Measurements from ENCODE around the gene YDJC.
"Not testable (repeated sequence)": the region's sequence is repeated elsewhere in the genome, so short reads cannot be mapped to it uniquely, and the experiment has no call there.

The YDJC gene
- total RNA-seq, result 18.7 to 23.0 reads per million in 2 donors

- peak; percentile 86 to 97 (median 94) for DNase-seq
Measured at GRCh38 chr22:21629255-21630149, at the start of gene YDJC. Gene YDJC (minus strand): TSS chr22:21630022. CDS start chr22:21630014, 8 bp downstream.

- no peak for DNase-seq
Measured at GRCh38 chr22:21679383-21679782, 49.6 kb upstream of the YDJC start.

- not testable (repeated sequence) for DNase-seq
Measured at GRCh38 chr22:21678842-21679241, 49.0 kb upstream of the YDJC start.

- no peak for DNase-seq
Measured at GRCh38 chr22:21677606-21678443, 48.0 kb upstream of the YDJC start.

GRCh38 chr22:21674638-21675245 is 44.9 kb upstream of the YDJC start:
- no peak for DNase-seq

- DNase-seq, result no peak
Measured at GRCh38 chr22:21673534-21674321, 43.9 kb upstream of the YDJC start.

GRCh38 chr22:21672107-21672629 is 42.3 kb upstream of the YDJC start:
- DNase-seq, result no peak

GRCh38 chr22:21669026-21669425 is 39.2 kb upstream of the YDJC start:
- DNase-seq, result no peak

- DNase-seq, result no peak
Measured at GRCh38 chr22:21666786-21667185, 37.0 kb upstream of the YDJC start.

- DNase-seq, result no peak
Measured at GRCh38 chr22:21665047-21665851, 35.4 kb upstream of the YDJC start.

- no peak for DNase-seq
Measured at GRCh38 chr22:21663738-21664137, 33.9 kb upstream of the YDJC start.

GRCh38 chr22:21661991-21662390 is 32.2 kb upstream of the YDJC start:
- no peak for DNase-seq

- no peak for DNase-seq
Measured at GRCh38 chr22:21660904-21661303, 31.1 kb upstream of the YDJC start.

GRCh38 chr22:21659864-21660525 is 30.2 kb upstream of the YDJC start:
- no peak for DNase-seq

GRCh38 chr22:21657360-21658032 is 27.7 kb upstream of the YDJC start:
- peak; percentile 67 to 83 (median 73) for DNase-seq

GRCh38 chr22:21657020-21657359 is 27.2 kb upstream of the YDJC start:
- no peak for DNase-seq

GRCh38 chr22:21652547-21653545 is 23.0 kb upstream of the YDJC start:
- DNase-seq, result no peak

- DNase-seq, result peak; percentile 61 to 91 (median 75)
Measured at GRCh38 chr22:21652010-21652546, 22.3 kb upstream of the YDJC start.

Data from T-helper 2 cell (primary cell).